HG02938 (cell line): ENCODE measurements around the gene YJEFN3.

Experiments
- ATAC-seq: cut with Tn5 transposase; IDR thresholded peaks from one replicate; pipeline ENCODE4 v1.9.1; 2021; ENCODE audit warnings: mild to moderate bottlenecking, moderate library complexity; ENCODE audit not compliant: unreplicated experiment

The YJEFN3 gene

DNA sequence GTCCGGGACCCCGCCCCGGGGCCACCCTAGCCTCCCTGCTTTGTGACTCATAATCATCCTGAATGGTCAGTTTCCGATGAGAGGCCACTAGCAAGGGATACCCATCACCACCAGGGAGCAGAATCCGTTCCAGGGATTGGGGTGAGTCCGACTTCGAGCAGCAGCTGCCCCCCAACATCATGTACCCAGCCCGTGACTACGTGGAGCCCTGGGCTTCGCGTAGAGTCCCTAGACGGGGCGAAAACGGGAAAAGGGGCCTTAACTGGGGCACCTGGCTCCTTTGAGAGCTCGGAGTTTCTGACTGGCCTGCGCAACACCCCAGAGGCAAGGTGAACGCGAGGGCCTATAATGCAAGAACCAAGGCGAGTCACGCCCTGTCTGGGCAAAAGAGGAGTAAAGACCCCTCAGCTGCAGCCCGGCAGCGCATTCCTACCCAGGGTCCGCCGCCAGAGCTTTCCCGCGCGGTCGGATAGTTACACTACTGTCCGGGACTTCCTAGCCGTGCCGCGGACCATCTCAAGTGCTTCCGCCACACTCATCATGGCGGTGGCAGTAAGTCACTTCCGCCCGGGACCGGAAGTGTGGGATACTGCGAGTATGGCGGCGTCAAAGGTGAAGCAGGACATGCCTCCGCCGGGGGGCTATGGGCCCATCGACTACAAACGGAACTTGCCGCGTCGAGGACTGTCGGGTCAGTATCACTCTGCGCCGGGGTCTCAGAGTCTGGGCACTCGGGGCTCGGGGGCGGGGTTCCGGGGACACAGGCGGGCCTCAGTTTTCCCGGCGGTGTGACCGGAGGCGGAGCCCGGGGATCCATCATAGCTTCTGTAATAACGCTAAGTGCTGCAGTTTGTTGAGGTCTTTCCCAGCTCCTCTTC, 12.8 kb upstream of the YJEFN3 start, which contains the start of gene NDUFA13:
NDUFA13 (plus strand) TSS at position 584 of the 878 bp plus-strand sequence; CDS start at position 598, 14 bp downstream.
- peak; percentile 75 for ATAC-seq

- ATAC-seq, result no peak
Measured at GRCh38 chr19:19517235-19517619, 11.5 kb upstream of the YJEFN3 start.

- no peak for ATAC-seq
Measured at GRCh38 chr19:19520989-19521388, 7.7 kb upstream of the YJEFN3 start.

- ATAC-seq, result no peak
Measured at GRCh38 chr19:19523177-19523576, 5.5 kb upstream of the YJEFN3 start.

DNA sequence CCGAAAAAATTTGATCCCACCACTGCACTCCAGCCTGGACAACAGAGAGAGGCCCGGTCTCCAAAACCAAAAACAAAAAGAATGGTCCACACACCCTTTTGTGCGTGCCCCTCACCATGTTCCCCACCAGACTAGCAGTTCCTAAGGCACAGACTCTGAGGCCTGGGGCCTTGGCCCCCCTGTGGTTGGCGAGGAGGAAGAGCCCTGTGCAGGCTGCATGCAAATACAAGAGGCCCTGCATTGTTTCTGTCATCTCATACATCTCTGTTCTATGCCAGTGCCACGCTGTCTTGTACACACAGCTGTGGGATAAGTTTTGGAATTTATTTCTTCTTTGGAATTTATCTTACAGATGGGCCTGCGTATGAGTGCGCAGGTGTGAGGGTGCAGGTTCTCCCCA, 4.7 kb upstream of the YJEFN3 start:
- no peak for ATAC-seq

DNA sequence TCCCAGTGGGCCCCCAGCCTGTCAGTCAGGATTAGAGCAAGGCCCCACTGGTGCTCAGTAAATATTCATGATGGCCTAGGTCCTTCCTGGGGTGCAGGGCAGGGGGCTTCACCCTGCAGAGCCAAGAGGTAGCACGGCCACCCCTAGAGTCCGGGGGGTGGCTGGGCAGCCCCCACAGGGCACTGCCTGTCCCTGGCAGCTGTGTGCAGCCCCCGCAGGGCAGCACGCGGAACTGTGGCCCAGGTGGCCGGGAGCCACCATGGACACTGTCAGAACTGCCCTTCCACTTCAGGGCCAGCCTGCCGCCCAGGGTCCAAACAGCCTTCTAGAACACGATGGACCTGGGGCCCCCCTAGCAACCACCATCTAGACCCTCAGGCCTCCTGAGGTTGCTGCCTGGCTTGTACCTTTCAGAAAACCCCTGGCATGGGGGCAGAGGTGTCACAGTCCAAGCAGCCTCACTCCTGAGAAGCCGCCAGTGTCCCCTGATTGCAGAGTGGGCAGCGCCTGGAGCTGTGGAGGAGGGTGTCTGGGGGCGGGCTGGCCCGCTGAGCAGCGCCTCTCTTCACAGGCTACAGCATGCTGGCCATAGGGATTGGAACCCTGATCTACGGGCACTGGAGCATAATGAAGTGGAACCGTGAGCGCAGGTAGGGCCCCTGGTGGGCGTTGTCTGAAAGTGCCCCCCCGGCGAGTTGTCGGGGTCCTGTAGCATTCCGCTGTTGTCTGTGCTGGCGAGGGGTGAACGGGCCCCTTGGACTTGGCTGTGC, 2.9 kb upstream of the YJEFN3 start:
- no peak for ATAC-seq

DNA sequence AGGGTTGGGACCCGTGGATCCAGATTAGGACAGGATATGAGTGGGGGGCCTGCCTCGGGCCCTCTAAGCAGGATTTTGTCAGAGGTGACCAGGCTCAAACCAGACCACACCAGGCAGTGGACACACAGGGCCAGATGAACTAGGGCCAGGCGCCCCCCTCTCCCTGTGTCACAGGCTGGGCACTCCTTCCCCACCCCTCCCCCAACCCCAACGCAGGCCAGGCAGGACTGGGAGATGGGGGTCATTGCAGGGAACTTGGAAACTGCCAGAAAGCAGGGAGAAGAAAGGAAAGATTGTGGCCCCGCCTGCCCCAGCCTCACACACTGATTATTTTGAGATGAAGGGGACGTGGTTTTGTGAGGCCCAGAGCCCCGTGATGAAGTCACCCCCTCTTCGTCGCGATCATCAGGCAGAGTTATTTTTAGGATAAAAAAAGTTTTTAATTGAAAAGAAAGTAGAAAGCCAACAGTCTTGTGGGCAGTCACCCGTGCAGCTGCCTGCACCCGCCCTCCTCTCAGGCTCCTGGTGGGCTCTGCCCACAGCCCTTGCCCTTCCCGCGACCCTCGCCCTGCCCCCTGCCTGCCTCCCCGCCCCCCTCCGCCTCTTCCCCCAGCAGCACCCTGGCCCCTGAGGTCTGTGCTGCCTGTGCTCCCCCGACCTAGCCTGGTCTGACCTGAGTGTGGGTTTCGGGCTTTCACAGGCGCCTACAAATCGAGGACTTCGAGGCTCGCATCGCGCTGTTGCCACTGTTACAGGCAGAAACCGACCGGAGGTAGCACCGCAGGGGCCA, 1.9 kb upstream of the YJEFN3 start:
- ATAC-seq, result no peak

DNA sequence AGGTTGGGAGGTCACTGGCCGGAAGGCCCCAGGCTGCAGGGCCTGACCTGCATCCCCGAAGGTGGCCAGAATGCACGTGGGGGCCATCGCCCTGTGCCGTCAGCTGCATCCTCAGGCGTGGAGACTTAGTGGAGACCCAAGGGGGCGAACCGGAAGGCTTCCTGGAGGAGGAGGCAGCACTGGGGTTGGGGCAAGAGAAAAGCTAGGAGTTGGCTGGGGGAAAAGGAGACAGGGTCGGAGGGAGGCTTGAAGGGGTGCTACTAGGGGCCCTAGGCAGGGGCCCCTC, 1.4 kb upstream of the YJEFN3 start:
- no peak for ATAC-seq

DNA sequence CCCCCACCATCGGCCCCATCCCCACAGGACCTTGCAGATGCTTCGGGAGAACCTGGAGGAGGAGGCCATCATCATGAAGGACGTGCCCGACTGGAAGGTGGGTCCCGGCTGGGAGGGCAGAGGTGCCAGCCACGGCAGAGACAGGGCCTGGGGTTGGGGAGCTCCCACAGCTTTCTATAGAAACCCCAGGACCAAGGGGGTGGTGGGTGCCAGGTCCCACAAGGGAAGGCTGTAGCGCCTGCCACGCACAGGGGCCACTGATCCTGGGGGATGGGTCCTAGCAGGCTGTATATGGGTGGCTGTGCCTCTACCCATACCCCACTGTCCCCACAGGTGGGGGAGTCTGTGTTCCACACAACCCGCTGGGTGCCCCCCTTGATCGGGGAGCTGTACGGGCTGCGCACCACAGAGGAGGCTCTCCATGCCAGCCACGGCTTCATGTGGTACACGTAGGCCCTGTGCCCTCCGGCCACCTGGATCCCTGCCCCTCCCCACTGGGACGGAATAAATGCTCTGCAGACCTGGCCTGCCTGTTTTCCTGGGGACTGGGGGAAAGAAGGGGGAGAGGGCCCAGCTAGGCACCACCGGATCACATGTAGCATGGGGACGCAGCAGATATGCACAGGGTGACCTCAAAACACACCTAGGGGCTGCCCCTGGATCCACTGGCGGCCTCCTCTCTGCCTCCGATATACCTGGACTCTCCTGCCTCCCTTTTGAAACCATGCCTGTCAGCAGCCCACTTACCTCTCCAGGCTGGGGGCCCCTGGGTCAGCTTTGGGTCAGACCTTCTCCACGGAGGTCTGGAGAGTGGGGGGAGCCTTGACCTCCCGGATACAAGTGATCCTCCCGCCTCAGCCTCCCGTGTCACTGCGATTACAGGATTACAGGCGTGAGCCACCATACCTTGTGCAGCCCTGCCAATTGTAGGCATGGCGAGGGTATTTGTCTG, 761 bp upstream of the YJEFN3 start:
- no peak for ATAC-seq

GRCh38 chr19:19529783-19530422, 1.2 kb downstream of the YJEFN3 start:
- ATAC-seq, result no peak

DNA sequence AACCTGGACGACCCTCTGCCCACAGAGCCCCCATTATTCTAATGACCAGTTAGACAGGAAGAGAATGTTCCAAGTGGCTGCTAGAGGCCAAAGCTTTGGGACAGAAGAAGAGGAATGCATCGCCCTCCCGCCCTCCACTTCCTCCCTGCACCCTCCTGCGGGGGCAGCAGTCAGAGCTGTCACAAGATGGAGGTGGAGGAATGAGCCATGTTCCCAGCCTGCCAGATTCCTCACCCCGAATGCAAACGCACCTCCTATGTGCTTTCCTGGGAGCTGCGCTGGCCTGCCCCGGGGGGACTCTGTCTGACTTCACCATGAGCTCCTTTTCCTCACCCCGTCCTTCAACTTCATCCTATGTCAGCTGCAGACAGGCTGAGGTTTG, 1.7 kb downstream of the YJEFN3 start:
- no peak for ATAC-seq

- no peak for ATAC-seq
Measured at GRCh38 chr19:19530889-19531288, 2.2 kb downstream of the YJEFN3 start.

DNA sequence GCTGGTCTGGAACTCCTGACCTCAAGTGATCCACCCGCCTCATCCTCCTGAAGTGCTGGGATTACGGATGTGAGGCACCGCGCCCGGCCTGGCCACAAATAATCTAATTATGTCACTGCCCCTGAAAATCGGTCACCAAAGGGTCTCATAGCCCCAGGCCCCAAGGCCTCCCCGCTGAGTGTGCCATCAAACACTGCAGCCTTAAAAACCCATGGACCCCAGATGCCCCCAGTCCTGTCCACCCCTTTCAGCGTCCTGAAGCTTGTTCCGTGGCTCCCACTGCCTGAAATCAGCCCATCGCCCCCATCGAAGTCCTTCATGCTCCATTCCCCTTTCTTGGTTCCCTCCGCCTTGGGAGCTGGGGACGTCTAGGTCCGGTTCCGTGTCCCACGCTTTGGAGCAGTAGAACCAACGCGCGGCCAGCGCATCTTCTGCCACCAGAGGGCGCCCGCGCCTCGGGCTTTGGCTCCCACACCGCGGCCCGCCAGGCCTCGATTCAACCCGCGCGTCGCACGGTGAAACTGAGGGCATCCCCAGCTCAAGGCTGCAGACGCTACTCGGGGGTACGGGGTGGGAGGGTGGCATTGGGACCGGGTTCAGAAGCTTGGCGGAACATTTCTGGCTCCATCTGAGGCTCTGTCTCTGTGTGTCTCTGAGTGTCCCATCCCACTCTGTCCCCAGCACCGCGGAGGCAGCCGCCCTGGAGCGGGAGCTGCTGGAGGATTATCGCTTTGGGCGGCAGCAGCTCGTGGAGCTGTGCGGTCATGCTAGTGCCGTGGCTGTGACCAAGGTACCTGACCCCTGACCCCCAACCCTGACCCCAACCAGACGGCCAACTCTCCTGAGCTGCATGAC, 3.5 kb downstream of the YJEFN3 start:
- ATAC-seq, result no peak

GRCh38 chr19:19532806-19533701, 4.3 kb downstream of the YJEFN3 start:
- ATAC-seq, result no peak

DNA sequence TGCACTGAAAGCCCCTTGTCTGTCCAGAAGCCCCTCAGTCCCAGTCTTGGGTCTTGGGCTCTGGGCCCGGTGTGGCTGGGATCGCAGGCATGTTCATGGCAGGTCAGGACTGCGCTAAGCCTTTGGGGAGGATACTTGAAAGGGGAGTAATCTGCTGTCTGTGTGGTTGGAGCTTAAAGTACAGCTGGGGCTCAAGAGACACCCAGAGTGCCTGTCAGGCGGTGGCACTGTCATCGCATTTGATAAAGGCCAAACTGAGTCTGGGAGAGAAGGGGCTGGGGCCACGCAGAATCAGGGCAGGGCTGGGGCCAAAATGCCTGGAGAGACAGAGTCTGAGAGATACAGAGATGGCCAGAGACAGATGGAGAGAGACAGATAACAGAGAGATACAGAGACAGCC, 5.1 kb downstream of the YJEFN3 start:
- ATAC-seq, result no peak

- no peak for ATAC-seq
Measured at GRCh38 chr19:19534556-19535265, 6.0 kb downstream of the YJEFN3 start.
